Mesothelial cell of epicardium (in vitro differentiated cells): Measurements from ENCODE around the gene YBX3. TPM values are rescaled to one million over a fixed set of nuclear protein-coding genes. Genes with fewer than 3 reads are reported as not detected.
A peak's percentile ranks its signal among the peaks of the same experiment; 100 is the strongest.
"Not testable (repeated sequence)": the region's sequence is repeated elsewhere in the genome, so short reads cannot be mapped to it uniquely, and the experiment has no call there.

Experiments
- DNase-seq, 2 experiments: peaks; one replicate each; pipeline ENCODE4 v3.0.0; 2021; ENCODE audit warnings: low spot score in 2 of 2; ENCODE audit not compliant: unreplicated experiment in 2 of 2
- H3K27ac Mint-ChIP-seq: 2 replicates; pipeline ENCODE4 v1.8.0; 2021; ENCODE audit warnings: mixed read lengths
- H3K27me3 Mint-ChIP-seq: 2 replicates; pipeline ENCODE4 v1.8.0; 2021; ENCODE audit warnings: low read depth, mixed read lengths
- H3K36me3 Mint-ChIP-seq: 2 replicates; pipeline ENCODE4 v1.8.0; 2021; ENCODE audit warnings: mixed read lengths
- H3K4me1 Mint-ChIP-seq: 2 replicates; pipeline ENCODE4 v1.8.0; 2021; ENCODE audit warnings: mixed read lengths
- H3K4me3 Mint-ChIP-seq: 2 replicates; pipeline ENCODE4 v1.8.0; 2021; ENCODE audit warnings: mild to moderate bottlenecking, moderate library complexity, mixed read lengths
- H3K9me3 Mint-ChIP-seq: 2 replicates; pipeline ENCODE4 v1.8.0; 2021; ENCODE audit warnings: mixed read lengths
- CTCF ChIP-seq: fragments of 200-600 bp; sonication (generic); IDR thresholded peaks from one replicate; pipeline ENCODE4 v1.5.0; 2021; ENCODE audit warnings: antibody characterized with exemption; ENCODE audit not compliant: unreplicated experiment
- total RNA-seq: library from RNA; stranded (reverse); gene quantifications from 3 replicates; pipeline ENCODE4 v1.2.1, GENCODE V29; 2021

Gene YBX3
- total RNA-seq, 1 donor from 2014 or later = 150 TPM

GRCh38 chr12:10750385-10750727, 27.2 kb upstream of the YBX3 start:
- no peak for DNase-seq
- Mint-ChIP-seq H3K36me3 (no peaks in the 10 kb centered on the region), H3K4me1 (peaks cover 5% of the 10 kb centered on the region), H3K4me3 (peak overlapping the region; percentile 62), H3K9me3 (no peaks in the 10 kb centered on the region), H3K27ac (no peak overlapping the region), H3K27me3 (peaks cover 20% of the 10 kb centered on the region)
- TF ChIP-seq CTCF = no peak

- Mint-ChIP-seq H3K27me3 (peaks cover 21% of the 10 kb centered on the region), H3K4me1 (peaks cover 5% of the 10 kb centered on the region), H3K9me3 (no peaks in the 10 kb centered on the region), H3K36me3 (no peaks in the 10 kb centered on the region), H3K4me3 (peak overlapping the region; percentile 62), H3K27ac (peak overlapping the region; percentile 79)
- DNase-seq = peak; percentile 26 to 70
- TF ChIP-seq CTCF = peak; percentile 92
These were observed 26.7 kb upstream of the YBX3 start for GRCh38 chr12:10749700-10750384.

- no peak overlapping the region for H3K4me3 Mint-ChIP-seq
- no peak for TF ChIP-seq CTCF
- H3K27me3 Mint-ChIP-seq = peaks cover 26% of the 10 kb centered on the region
- H3K36me3 Mint-ChIP-seq = no peaks in the 10 kb centered on the region
- H3K4me1 Mint-ChIP-seq = no peaks in the 10 kb centered on the region
- no peak overlapping the region for H3K27ac Mint-ChIP-seq
- H3K9me3 Mint-ChIP-seq = no peaks in the 10 kb centered on the region
- DNase-seq = no peak
These were observed 24.6 kb upstream of the YBX3 start for GRCh38 chr12:10747730-10748129.

GRCh38 chr12:10743420-10743819, 20.3 kb upstream of the YBX3 start:
- H3K4me3 Mint-ChIP-seq, H3K36me3 Mint-ChIP-seq, H3K4me1 Mint-ChIP-seq: not testable (repeated sequence)

GRCh38 chr12:10741845-10742244, 18.7 kb upstream of the YBX3 start:
- H3K4me1 Mint-ChIP-seq = no peaks in the 10 kb centered on the region
- TF ChIP-seq CTCF = no peak
- no peak overlapping the region for H3K4me3 Mint-ChIP-seq
- DNase-seq = no peak
- no peaks in the 10 kb centered on the region for H3K9me3 Mint-ChIP-seq
- peaks cover 20% of the 10 kb centered on the region for H3K27me3 Mint-ChIP-seq
- H3K27ac Mint-ChIP-seq = no peak overlapping the region
- H3K36me3 Mint-ChIP-seq = no peaks in the 10 kb centered on the region

More at GRCh38 chr12:10743420-10743819, 20.3 kb upstream of the YBX3 start:
- not testable (repeated sequence) for H3K27ac Mint-ChIP-seq, H3K9me3 Mint-ChIP-seq, DNase-seq
- H3K27me3 Mint-ChIP-seq = peaks cover 24% of the 10 kb centered on the region

GRCh38 chr12:10740182-10740581, 17.1 kb upstream of the YBX3 start:
- no peak for TF ChIP-seq CTCF
- DNase-seq = no peak
- no peak overlapping the region for H3K4me3 Mint-ChIP-seq
- H3K4me1 Mint-ChIP-seq = no peaks in the 10 kb centered on the region
- no peaks in the 10 kb centered on the region for H3K9me3 Mint-ChIP-seq
- H3K27me3 Mint-ChIP-seq = peaks cover 6% of the 10 kb centered on the region
- H3K36me3 Mint-ChIP-seq = no peaks in the 10 kb centered on the region
- no peak overlapping the region for H3K27ac Mint-ChIP-seq
